HUES64 (cell line): ENCODE results near the gene TMSB15C.
"Not testable (repeated sequence)": the region's sequence is repeated elsewhere in the genome, so short reads cannot be mapped to it uniquely, and the experiment has no call there.

ENCODE experiments used
- H3K27ac ChIP-seq: 2 replicates; pipeline ENCODE4 v1.7.0; 2013; ENCODE audit warnings: low read depth, low read length, inconsistent platforms
- H3K27me3 ChIP-seq: 2 replicates; pipeline ENCODE4 v1.6.1; 2013; ENCODE audit warnings: mild to moderate bottlenecking, low read length; ENCODE audit not compliant: insufficient read depth
- H3K36me3 ChIP-seq: 2 replicates; pipeline ENCODE4 v1.6.1; 2013; ENCODE audit warnings: mild to moderate bottlenecking, low read length; ENCODE audit not compliant: insufficient read depth
- H3K4me1 ChIP-seq: 2 replicates; pipeline ENCODE4 v1.6.1; 2013; ENCODE audit warnings: mild to moderate bottlenecking, low read length, moderate library complexity; ENCODE audit not compliant: insufficient read depth
- H3K4me3 ChIP-seq: 2 replicates; pipeline ENCODE4 v1.5.1; 2013; ENCODE audit warnings: mild to moderate bottlenecking, low read length, moderate library complexity
- H3K9ac ChIP-seq: 2 replicates; pipeline ENCODE4 v1.6.1; 2013; ENCODE audit warnings: mild to moderate bottlenecking, low read depth, low read length
- H3K9me3 ChIP-seq: 2 replicates; pipeline ENCODE4 v1.6.1; 2013; ENCODE audit warnings: low read depth, low read length; ENCODE audit not compliant: insufficient read depth
- WGBS: fragments of 150-250, 120-280 bp; methylation state at CpG from one replicate; pipeline ENCODE4 v1.1.7; 2013; ENCODE audit warnings: missing lambda C conversion rate; 5-methylcytosine and 5-hydroxymethylcytosine counted together

TMSB15C gene

DNA sequence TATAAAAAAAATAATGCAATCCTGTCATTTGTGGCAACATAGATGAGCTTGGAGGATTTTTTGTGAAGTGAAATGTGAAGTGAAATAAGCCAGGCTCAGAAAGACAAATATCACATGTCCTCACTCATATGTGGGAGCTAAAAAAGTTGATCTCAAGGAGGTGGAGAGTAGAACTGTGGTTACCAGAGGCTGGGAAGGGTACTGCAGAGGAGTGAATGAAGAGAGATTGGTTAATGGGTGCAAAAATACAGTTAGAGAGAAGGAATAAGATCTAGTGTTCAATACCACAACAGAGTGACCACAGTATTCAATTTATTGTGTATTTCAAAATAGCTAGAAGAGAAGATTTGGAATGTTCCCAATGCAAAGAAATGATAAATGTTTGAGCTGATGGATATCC lies 22.9 kb upstream of the TMSB15C start:
- Histone ChIP-seq H3K9me3 (no peaks in the 10 kb centered on the region), H3K4me1 (no peaks in the 10 kb centered on the region), H3K4me3 (no peak overlapping the region), H3K27me3 (no peaks in the 10 kb centered on the region), H3K27ac (no peak overlapping the region), H3K9ac (no peak overlapping the region), H3K36me3 (no peaks in the 10 kb centered on the region)

DNA sequence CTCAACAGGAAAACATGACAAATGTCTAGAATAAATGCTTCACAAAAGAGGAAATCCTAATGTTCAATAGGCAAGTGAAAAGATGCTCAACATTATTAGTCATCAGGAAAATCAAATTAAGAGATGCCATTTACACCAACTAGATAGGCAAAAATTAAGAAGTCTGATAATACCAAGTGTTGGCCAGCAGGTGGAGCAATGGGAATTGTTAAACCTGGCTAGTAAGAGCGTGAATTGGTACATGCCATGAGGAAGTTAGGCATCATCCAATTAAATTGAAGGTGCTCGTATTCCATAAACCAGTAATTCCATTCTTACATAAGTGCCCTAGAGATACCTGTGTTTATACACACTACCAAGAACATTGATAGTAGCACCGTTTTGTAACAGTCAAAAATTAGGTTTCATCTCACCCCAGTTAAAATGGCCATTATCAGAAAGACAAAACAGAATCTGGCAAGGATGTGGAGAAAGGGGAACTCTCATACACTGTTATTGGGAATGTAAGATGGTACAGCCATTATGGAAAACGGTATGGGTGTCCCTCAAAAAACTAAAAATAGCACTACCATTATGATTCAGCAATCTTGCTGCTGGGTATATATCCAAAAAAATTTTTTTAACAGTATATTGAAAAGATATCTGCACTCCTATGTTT lies 22.2 kb upstream of the TMSB15C start:
- H3K27ac ChIP-seq, result no peak overlapping the region
- H3K9ac ChIP-seq, result no peak overlapping the region
- no peaks in the 10 kb centered on the region for H3K9me3 ChIP-seq
- 20% methylated on average over 3 of the region's 4 CpGs for WGBS
- H3K36me3 ChIP-seq, result no peaks in the 10 kb centered on the region
- no peaks in the 10 kb centered on the region for H3K27me3 ChIP-seq
- H3K4me3 ChIP-seq, result no peak overlapping the region
- no peaks in the 10 kb centered on the region for H3K4me1 ChIP-seq

- H3K4me1 ChIP-seq, result no peaks in the 10 kb centered on the region
- H3K4me3 ChIP-seq, result no peak overlapping the region
- H3K27ac ChIP-seq, result no peak overlapping the region
- no peaks in the 10 kb centered on the region for H3K27me3 ChIP-seq
- WGBS, result 86% methylated on average over 7 of the region's 7 CpGs
- H3K36me3 ChIP-seq, result no peaks in the 10 kb centered on the region
- no peaks in the 10 kb centered on the region for H3K9me3 ChIP-seq
- H3K9ac ChIP-seq, result no peak overlapping the region
Measured at GRCh38 chrX:104085919-104086318, 9.9 kb upstream of the TMSB15C start.

GRCh38 chrX:104085477-104085876 lies 9.4 kb upstream of the TMSB15C start:
- no peaks in the 10 kb centered on the region for H3K36me3 ChIP-seq
- no peaks in the 10 kb centered on the region for H3K9me3 ChIP-seq
- no peaks in the 10 kb centered on the region for H3K27me3 ChIP-seq
- no peaks in the 10 kb centered on the region for H3K4me1 ChIP-seq
- no peak overlapping the region for H3K4me3 ChIP-seq
- H3K27ac ChIP-seq, result no peak overlapping the region
- 94% methylated on average over 7 of the region's 7 CpGs for WGBS
- no peak overlapping the region for H3K9ac ChIP-seq

- Histone ChIP-seq H3K27ac (no peak overlapping the region), H3K4me1 (no peaks in the 10 kb centered on the region), H3K36me3 (no peaks in the 10 kb centered on the region), H3K4me3 (no peak overlapping the region), H3K9ac (no peak overlapping the region), H3K9me3 (no peaks in the 10 kb centered on the region), H3K27me3 (no peaks in the 10 kb centered on the region)
- WGBS, result 91% methylated on average over 5 of the region's 5 CpGs
Measured at GRCh38 chrX:104084534-104085277, 8.7 kb upstream of the TMSB15C start.

GRCh38 chrX:104084063-104084462 lies 8.0 kb upstream of the TMSB15C start:
- H3K9me3 ChIP-seq, result no peaks in the 10 kb centered on the region
- H3K4me3 ChIP-seq, result no peak overlapping the region
- H3K27me3 ChIP-seq, result no peaks in the 10 kb centered on the region
- WGBS, result 90% methylated on average over 4 of the region's 4 CpGs
- no peak overlapping the region for H3K27ac ChIP-seq
- H3K4me1 ChIP-seq, result no peaks in the 10 kb centered on the region
- H3K36me3 ChIP-seq, result no peaks in the 10 kb centered on the region
- no peak overlapping the region for H3K9ac ChIP-seq

GRCh38 chrX:104077854-104078253 lies 1.8 kb upstream of the TMSB15C start:
- not testable (repeated sequence) for H3K36me3 ChIP-seq, H3K4me1 ChIP-seq, H3K27me3 ChIP-seq, H3K9me3 ChIP-seq, H3K9ac ChIP-seq, H3K27ac ChIP-seq, H3K4me3 ChIP-seq
- no CpG with 5 or more reads among the region's 6 CpGs for WGBS

DNA sequence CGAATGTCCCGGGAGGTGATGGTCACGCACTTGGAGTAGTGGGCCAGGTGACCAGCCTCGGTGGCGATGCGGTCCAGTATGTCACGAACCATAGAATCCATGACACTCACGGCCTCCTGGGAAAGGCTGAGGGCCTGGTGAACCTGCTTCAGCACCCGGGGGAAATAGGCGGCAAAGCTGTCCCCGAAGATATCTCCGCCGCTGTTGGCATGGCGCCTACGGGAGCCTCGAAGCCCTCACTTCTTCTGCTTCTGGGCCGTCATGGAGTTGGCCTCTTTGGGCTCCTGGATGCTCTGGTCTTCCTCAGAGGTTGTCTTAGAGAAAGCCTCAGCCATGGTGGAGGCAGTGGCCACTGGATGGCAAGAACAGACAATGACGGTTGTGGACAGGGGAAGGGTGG lies 13.4 kb downstream of the TMSB15C start:
- H3K4me1 ChIP-seq, H3K27me3 ChIP-seq, H3K36me3 ChIP-seq, H3K9me3 ChIP-seq, H3K27ac ChIP-seq, H3K4me3 ChIP-seq, H3K9ac ChIP-seq: not testable (repeated sequence)
- WGBS, result 98% methylated on average over 5 of the region's 18 CpGs

- not testable (repeated sequence) for H3K4me1 ChIP-seq, H3K9ac ChIP-seq, H3K9me3 ChIP-seq, H3K36me3 ChIP-seq, H3K4me3 ChIP-seq, H3K27me3 ChIP-seq, H3K27ac ChIP-seq
- no CpG with 5 or more reads among the region's 13 CpGs for WGBS
Measured at GRCh38 chrX:104054956-104055355, 21.1 kb downstream of the TMSB15C start.

GRCh38 chrX:104047171-104047570 lies 28.9 kb downstream of the TMSB15C start:
- no peak overlapping the region for H3K9ac ChIP-seq
- H3K9me3 ChIP-seq, result no peaks in the 10 kb centered on the region
- no peaks in the 10 kb centered on the region for H3K4me1 ChIP-seq
- no peak overlapping the region for H3K4me3 ChIP-seq
- no peaks in the 10 kb centered on the region for H3K27me3 ChIP-seq
- H3K36me3 ChIP-seq, result no peaks in the 10 kb centered on the region
- H3K27ac ChIP-seq, result no peak overlapping the region
- 95% methylated on average over 13 of the region's 13 CpGs for WGBS

- H3K4me3 ChIP-seq, result no peak overlapping the region
- H3K9ac ChIP-seq, result no peak overlapping the region
- H3K4me1 ChIP-seq, result no peaks in the 10 kb centered on the region
- no peaks in the 10 kb centered on the region for H3K9me3 ChIP-seq
- WGBS, result 91% methylated on average over 5 of the region's 5 CpGs
- no peak overlapping the region for H3K27ac ChIP-seq
- no peaks in the 10 kb centered on the region for H3K36me3 ChIP-seq
- no peaks in the 10 kb centered on the region for H3K27me3 ChIP-seq
Measured at GRCh38 chrX:104045642-104046041, 30.4 kb downstream of the TMSB15C start.

- H3K9ac ChIP-seq, result no peak overlapping the region
- H3K36me3 ChIP-seq, result no peaks in the 10 kb centered on the region
- no peaks in the 10 kb centered on the region for H3K9me3 ChIP-seq
- 94% methylated on average over 3 of the region's 4 CpGs for WGBS
- no peak overlapping the region for H3K4me3 ChIP-seq
- no peak overlapping the region for H3K27ac ChIP-seq
- no peaks in the 10 kb centered on the region for H3K4me1 ChIP-seq
- H3K27me3 ChIP-seq, result no peaks in the 10 kb centered on the region
Measured at GRCh38 chrX:104041003-104041402, 35.0 kb downstream of the TMSB15C start.
